NCI-H748 (cell line): ENCODE measurements around the gene C3AR1.
"Not testable (repeated sequence)": the region's sequence is repeated elsewhere in the genome, so short reads cannot be mapped to it uniquely, and the experiment has no call there.

ENCODE experiments used
- DNase-seq: peaks from one replicate; lab custom pipeline; 2025; ENCODE audit not compliant: unreplicated experiment; lab: John Stamatoyannopoulos, UW

C3AR1 gene

GRCh38 chr12:8065991-8066594, at the start of gene C3AR1:
Gene C3AR1 (minus strand): TSS chr12:8066359. CDS start chr12:8060185, 6,174 bp downstream.
- no peak for DNase-seq

GRCh38 chr12:8113117-8113516, 47.0 kb upstream of the C3AR1 start:
- DNase-seq: not testable (repeated sequence)

GRCh38 chr12:8108808-8109398, 42.7 kb upstream of the C3AR1 start:
- DNase-seq: peak; percentile 52

- no peak for DNase-seq
These were observed 33.1 kb upstream of the C3AR1 start for GRCh38 chr12:8099235-8099634.

GRCh38 chr12:8096281-8096915, 30.2 kb upstream of the C3AR1 start:
- no peak for DNase-seq

GRCh38 chr12:8093291-8093690, 27.1 kb upstream of the C3AR1 start:
- no peak for DNase-seq

GRCh38 chr12:8089716-8090115, 23.6 kb upstream of the C3AR1 start:
- no peak for DNase-seq

GRCh38 chr12:8089277-8089676, 23.1 kb upstream of the C3AR1 start:
- DNase-seq: not testable (repeated sequence)

- no peak for DNase-seq
These were observed 22.4 kb upstream of the C3AR1 start for GRCh38 chr12:8088574-8088973.

- DNase-seq: no peak
These were observed 21.5 kb upstream of the C3AR1 start for GRCh38 chr12:8087666-8088065.

- not testable (repeated sequence) for DNase-seq
These were observed 18.2 kb upstream of the C3AR1 start for GRCh38 chr12:8084351-8084750.

GRCh38 chr12:8082808-8083100, 16.6 kb upstream of the C3AR1 start:
- no peak for DNase-seq

GRCh38 chr12:8081251-8081920, 15.2 kb upstream of the C3AR1 start:
- peak; percentile 24 for DNase-seq

GRCh38 chr12:8080120-8080519, 14.0 kb upstream of the C3AR1 start:
- DNase-seq: no peak

GRCh38 chr12:8078916-8079315, 12.8 kb upstream of the C3AR1 start:
- DNase-seq: no peak

GRCh38 chr12:8078398-8078797, 12.2 kb upstream of the C3AR1 start:
- DNase-seq: peak; percentile 35

GRCh38 chr12:8077207-8077606, 11.0 kb upstream of the C3AR1 start:
- no peak for DNase-seq

- DNase-seq: no peak
These were observed 10.2 kb upstream of the C3AR1 start for GRCh38 chr12:8076366-8076765.

GRCh38 chr12:8075935-8076334, 9.8 kb upstream of the C3AR1 start:
- DNase-seq: no peak

GRCh38 chr12:8071820-8072219, 5.7 kb upstream of the C3AR1 start:
- DNase-seq: not testable (repeated sequence)

GRCh38 chr12:8069582-8069981, 3.4 kb upstream of the C3AR1 start:
- no peak for DNase-seq

GRCh38 chr12:8064131-8064530, 2.0 kb downstream of the C3AR1 start:
- DNase-seq: no peak
